Karpas-422 (cell line): ENCODE measurements around the gene HS3ST5. TPM values are rescaled to one million over a fixed set of nuclear protein-coding genes. Genes with fewer than 3 reads are reported as not detected.
"Not testable (repeated sequence)": the region's sequence is repeated elsewhere in the genome, so short reads cannot be mapped to it uniquely, and the experiment has no call there.

ENCODE experiments used
- DNase-seq: peaks from one replicate; pipeline ENCODE4 v3.0.0-alpha.2; 2015
- H2AFZ ChIP-seq: fragments of 200-600 bp; sonication (generic); 2 replicates; pipeline ENCODE4 v1.6.1; 2014; ENCODE audit warnings: antibody characterized with exemption, low read length, mixed read lengths
- H3K27ac ChIP-seq: fragments of 200-600 bp; sonication (generic); 2 replicates; pipeline ENCODE4 v1.5.1; 2014; ENCODE audit warnings: mild to moderate bottlenecking, low read length, moderate library complexity
- H3K27me3 ChIP-seq: fragments of 200-600 bp; sonication (generic); 2 replicates; pipeline ENCODE4 v1.6.1; 2014; ENCODE audit warnings: low read length, mixed read lengths
- H3K36me3 ChIP-seq: fragments of 200-600 bp; sonication (generic); 2 replicates; pipeline ENCODE4 v1.6.1; 2014; ENCODE audit warnings: low read length, mixed read lengths; ENCODE audit not compliant: insufficient read depth
- H3K4me1 ChIP-seq: fragments of 200-600 bp; sonication (generic); 2 replicates; pipeline ENCODE4 v1.6.1; 2014; ENCODE audit warnings: mild to moderate bottlenecking, low read length, mixed read lengths
- H3K4me2 ChIP-seq: fragments of 200-600 bp; sonication (generic); 2 replicates; pipeline ENCODE4 v1.6.1; 2014; ENCODE audit warnings: low read length, low read depth, mild to moderate bottlenecking; ENCODE audit not compliant: poor library complexity, severe bottlenecking
- H3K4me3 ChIP-seq: fragments of 200-600 bp; sonication (generic); 2 replicates; pipeline ENCODE4 v1.5.1; 2014; ENCODE audit warnings: mild to moderate bottlenecking, antibody characterized with exemption, low read length, mixed read lengths
- H3K79me2 ChIP-seq: fragments of 200-600 bp; sonication (generic); 2 replicates; pipeline ENCODE4 v1.6.1; 2014; ENCODE audit warnings: mild to moderate bottlenecking, low read length, mixed read lengths
- H3K9ac ChIP-seq: fragments of 200-600 bp; sonication (generic); 2 replicates; pipeline ENCODE4 v1.6.0; 2014; ENCODE audit warnings: low read length
- H3K9me2 ChIP-seq: fragments of 200-600 bp; sonication (generic), shearing (Covaris generic); replicated peaks from 2 replicates; pipeline ENCODE4 v1.6.0; 2014; ENCODE audit warnings: mild to moderate bottlenecking, low read length, moderate library complexity; ENCODE audit not compliant: insufficient read depth
- H3K9me3 ChIP-seq: fragments of 300-700, 200-600 bp; sonication (generic); 2 replicates; pipeline ENCODE4 v1.6.1; 2014; ENCODE audit warnings: low read length, mixed read lengths
- H4K20me1 ChIP-seq: fragments of 200-600 bp; sonication (generic); 2 replicates; pipeline ENCODE4 v1.6.1; 2014; ENCODE audit warnings: mild to moderate bottlenecking, antibody characterized with exemption, low read length, low read depth; ENCODE audit not compliant: insufficient read depth
- total RNA-seq: library from RNA; depleted of rRNA; stranded (reverse); fragments of >200 nt; shearing (Covaris generic); gene quantifications from 2 replicates; pipeline ENCODE4 v1.2.3, GENCODE V29; 2014; ENCODE audit warnings: low replicate concordance

HS3ST5 gene
- total RNA-seq, 1 experiment from 2014 or later, result not detected

- H3K9me3 ChIP-seq, result no peaks in the 10 kb centered on the region
- H4K20me1 ChIP-seq, result no peaks in the 10 kb centered on the region
- no peak overlapping the region for H2AFZ ChIP-seq
- no peaks in the 10 kb centered on the region for H3K27me3 ChIP-seq
- H3K79me2 ChIP-seq, result no peaks in the 10 kb centered on the region
- H3K4me1 ChIP-seq, result no peaks in the 10 kb centered on the region
- H3K27ac ChIP-seq, result no peak overlapping the region
- H3K9ac ChIP-seq, result no peak overlapping the region
- H3K4me3 ChIP-seq, result no peak overlapping the region
- no peaks in the 10 kb centered on the region for H3K36me3 ChIP-seq
- no peaks in the 10 kb centered on the region for H3K9me2 ChIP-seq
- H3K4me2 ChIP-seq, result no peak overlapping the region
- DNase-seq, result no peak
Measured at GRCh38 chr6:114024746-114025145, 318.1 kb downstream of the HS3ST5 start.

GRCh38 chr6:114020196-114020595 is 322.6 kb downstream of the HS3ST5 start:
- H3K9me2 ChIP-seq, result no peaks in the 10 kb centered on the region
- H3K4me1 ChIP-seq, result no peaks in the 10 kb centered on the region
- DNase-seq, result no peak
- H3K9ac ChIP-seq, result no peak overlapping the region
- H3K4me2 ChIP-seq, result no peak overlapping the region
- H4K20me1 ChIP-seq, result no peaks in the 10 kb centered on the region
- H3K9me3 ChIP-seq, result no peaks in the 10 kb centered on the region
- no peaks in the 10 kb centered on the region for H3K27me3 ChIP-seq
- H3K4me3 ChIP-seq, result no peak overlapping the region
- H3K36me3 ChIP-seq, result no peaks in the 10 kb centered on the region
- no peaks in the 10 kb centered on the region for H3K79me2 ChIP-seq
- H3K27ac ChIP-seq, result no peak overlapping the region
- H2AFZ ChIP-seq, result no peak overlapping the region

GRCh38 chr6:114017146-114017545 is 325.7 kb downstream of the HS3ST5 start:
- not testable (repeated sequence) for H3K4me1 ChIP-seq, H3K27me3 ChIP-seq, H2AFZ ChIP-seq, H3K4me2 ChIP-seq, H3K4me3 ChIP-seq, H3K9me2 ChIP-seq, H3K36me3 ChIP-seq, H3K9me3 ChIP-seq, H3K9ac ChIP-seq, H3K27ac ChIP-seq, H3K79me2 ChIP-seq, H4K20me1 ChIP-seq, DNase-seq

- DNase-seq, H3K36me3 ChIP-seq, H3K9me2 ChIP-seq, H4K20me1 ChIP-seq, H3K79me2 ChIP-seq, H3K27ac ChIP-seq, H3K4me1 ChIP-seq, H3K9me3 ChIP-seq, H2AFZ ChIP-seq, H3K4me2 ChIP-seq, H3K4me3 ChIP-seq, H3K27me3 ChIP-seq, H3K9ac ChIP-seq: not testable (repeated sequence)
Measured at GRCh38 chr6:114014106-114014505, 328.7 kb downstream of the HS3ST5 start.

- not testable (repeated sequence) for DNase-seq, H3K9me2 ChIP-seq, H3K79me2 ChIP-seq, H3K4me3 ChIP-seq, H3K27ac ChIP-seq, H2AFZ ChIP-seq, H3K4me1 ChIP-seq, H3K9ac ChIP-seq, H4K20me1 ChIP-seq, H3K27me3 ChIP-seq, H3K4me2 ChIP-seq, H3K36me3 ChIP-seq, H3K9me3 ChIP-seq
Measured at GRCh38 chr6:114011486-114011885, 331.3 kb downstream of the HS3ST5 start.

GRCh38 chr6:114010540-114010939 is 332.3 kb downstream of the HS3ST5 start:
- no peaks in the 10 kb centered on the region for H3K9me2 ChIP-seq
- no peaks in the 10 kb centered on the region for H3K9me3 ChIP-seq
- H2AFZ ChIP-seq, result no peak overlapping the region
- H3K9ac ChIP-seq, result no peak overlapping the region
- no peaks in the 10 kb centered on the region for H3K36me3 ChIP-seq
- H3K79me2 ChIP-seq, result no peaks in the 10 kb centered on the region
- no peaks in the 10 kb centered on the region for H3K4me1 ChIP-seq
- no peaks in the 10 kb centered on the region for H3K27me3 ChIP-seq
- H3K4me3 ChIP-seq, result no peak overlapping the region
- no peaks in the 10 kb centered on the region for H4K20me1 ChIP-seq
- H3K27ac ChIP-seq, result no peak overlapping the region
- DNase-seq, result no peak
- H3K4me2 ChIP-seq, result no peak overlapping the region

- no peak overlapping the region for H2AFZ ChIP-seq
- H3K27ac ChIP-seq, result no peak overlapping the region
- H3K4me1 ChIP-seq, result no peaks in the 10 kb centered on the region
- no peaks in the 10 kb centered on the region for H3K36me3 ChIP-seq
- H3K4me3 ChIP-seq, result no peak overlapping the region
- H4K20me1 ChIP-seq, result no peaks in the 10 kb centered on the region
- no peaks in the 10 kb centered on the region for H3K79me2 ChIP-seq
- no peak for DNase-seq
- H3K9me3 ChIP-seq, result no peaks in the 10 kb centered on the region
- H3K9me2 ChIP-seq, result no peaks in the 10 kb centered on the region
- H3K4me2 ChIP-seq, result no peak overlapping the region
- no peaks in the 10 kb centered on the region for H3K27me3 ChIP-seq
- H3K9ac ChIP-seq, result no peak overlapping the region
Measured at GRCh38 chr6:114009192-114009591, 333.6 kb downstream of the HS3ST5 start.

- H3K4me2 ChIP-seq, result peak overlapping the region; percentile 26
- H3K9me3 ChIP-seq, result no peaks in the 10 kb centered on the region
- no peak overlapping the region for H3K4me3 ChIP-seq
- H3K9me2 ChIP-seq, result no peaks in the 10 kb centered on the region
- no peak for DNase-seq
- H2AFZ ChIP-seq, result no peak overlapping the region
- no peaks in the 10 kb centered on the region for H3K27me3 ChIP-seq
- H4K20me1 ChIP-seq, result no peaks in the 10 kb centered on the region
- H3K79me2 ChIP-seq, result no peaks in the 10 kb centered on the region
- no peaks in the 10 kb centered on the region for H3K36me3 ChIP-seq
- no peak overlapping the region for H3K9ac ChIP-seq
- no peaks in the 10 kb centered on the region for H3K4me1 ChIP-seq
- H3K27ac ChIP-seq, result no peak overlapping the region
Measured at GRCh38 chr6:114008331-114008730, 334.5 kb downstream of the HS3ST5 start.

- H3K27ac ChIP-seq, result no peak overlapping the region
- no peak overlapping the region for H3K4me2 ChIP-seq
- DNase-seq, result no peak
- no peaks in the 10 kb centered on the region for H3K4me1 ChIP-seq
- H3K36me3 ChIP-seq, result no peaks in the 10 kb centered on the region
- no peaks in the 10 kb centered on the region for H4K20me1 ChIP-seq
- H3K9ac ChIP-seq, result no peak overlapping the region
- no peaks in the 10 kb centered on the region for H3K9me3 ChIP-seq
- no peak overlapping the region for H2AFZ ChIP-seq
- no peak overlapping the region for H3K4me3 ChIP-seq
- no peaks in the 10 kb centered on the region for H3K27me3 ChIP-seq
- H3K9me2 ChIP-seq, result no peaks in the 10 kb centered on the region
- H3K79me2 ChIP-seq, result no peaks in the 10 kb centered on the region
Measured at GRCh38 chr6:114007516-114007915, 335.3 kb downstream of the HS3ST5 start.
